ENCODE data around the gene P2RY8.
"Not testable (repeated sequence)": the region's sequence is repeated elsewhere in the genome, so short reads cannot be mapped to it uniquely, and the experiment has no call there.

P2RY8 gene

DNA sequence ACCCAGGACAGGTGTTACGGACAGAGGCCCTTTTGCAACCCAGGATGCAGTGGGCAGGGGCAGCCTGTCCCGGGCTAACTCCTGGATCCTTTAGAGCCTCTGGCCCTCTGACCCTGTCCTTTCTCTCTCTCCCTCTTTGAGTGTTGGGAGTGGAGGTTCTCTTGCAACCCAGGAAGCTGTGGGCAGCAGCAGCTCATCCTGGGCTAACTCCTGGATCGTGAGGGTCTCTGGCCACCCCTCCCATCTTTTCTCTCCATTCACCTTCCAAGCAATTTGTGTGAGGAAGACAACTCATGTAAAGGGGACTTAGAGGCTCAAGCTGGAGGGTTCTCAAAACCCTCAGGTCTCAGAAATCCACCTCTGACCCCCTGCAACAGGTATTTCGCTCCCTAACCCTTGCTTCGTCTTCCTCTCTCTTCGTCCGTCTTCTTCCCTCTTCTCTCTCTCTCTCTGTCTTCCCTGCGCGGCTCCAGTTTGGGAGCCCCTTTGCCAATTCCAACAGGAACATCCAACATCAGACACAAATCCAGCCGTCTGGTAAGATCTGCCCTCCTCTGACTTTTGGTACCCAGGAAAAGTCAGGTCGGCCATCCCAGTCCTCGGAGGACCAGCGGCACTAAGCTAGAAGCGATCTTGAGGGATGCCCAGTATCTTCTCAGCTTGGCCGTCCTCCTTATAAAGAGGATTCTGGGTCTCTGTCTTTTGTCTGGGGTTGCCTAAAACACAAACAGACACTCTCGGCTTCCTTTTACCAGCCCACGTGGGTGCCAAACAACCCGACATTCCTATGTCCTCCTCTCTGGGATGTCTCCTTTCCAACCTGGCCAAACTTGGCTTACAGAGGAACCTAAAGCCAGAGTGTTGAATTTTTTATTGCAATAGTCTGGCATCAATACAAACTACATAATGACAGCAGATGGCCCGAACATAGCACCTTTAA lies 92.2 kb downstream of the P2RY8 start:
- DNase-seq, result no peak

DNA sequence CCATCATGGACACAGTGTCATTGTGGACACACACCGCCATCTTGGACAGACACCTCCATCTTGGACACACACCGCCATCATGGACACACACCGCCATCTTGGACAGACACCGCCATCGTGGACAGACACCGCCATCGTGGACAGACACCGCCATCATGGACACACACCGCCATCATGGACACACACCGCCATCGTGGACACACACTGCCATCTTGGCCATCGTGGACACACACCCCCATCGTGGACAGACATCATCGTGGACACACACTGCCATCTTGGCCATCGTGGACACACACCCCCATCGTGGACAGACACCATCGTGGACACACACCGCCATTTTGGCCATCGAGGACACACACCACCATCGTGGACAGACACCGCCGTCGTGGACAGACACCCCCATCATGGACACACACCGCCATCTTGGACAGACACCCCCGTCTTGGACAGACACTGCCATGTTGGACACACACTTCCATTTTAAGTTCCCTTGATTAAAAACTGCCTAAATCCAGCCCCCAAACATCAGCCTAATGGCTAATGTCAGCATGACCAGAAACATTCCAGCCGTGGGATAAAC lies 93.4 kb downstream of the P2RY8 start:
- no peak for DNase-seq

DNA sequence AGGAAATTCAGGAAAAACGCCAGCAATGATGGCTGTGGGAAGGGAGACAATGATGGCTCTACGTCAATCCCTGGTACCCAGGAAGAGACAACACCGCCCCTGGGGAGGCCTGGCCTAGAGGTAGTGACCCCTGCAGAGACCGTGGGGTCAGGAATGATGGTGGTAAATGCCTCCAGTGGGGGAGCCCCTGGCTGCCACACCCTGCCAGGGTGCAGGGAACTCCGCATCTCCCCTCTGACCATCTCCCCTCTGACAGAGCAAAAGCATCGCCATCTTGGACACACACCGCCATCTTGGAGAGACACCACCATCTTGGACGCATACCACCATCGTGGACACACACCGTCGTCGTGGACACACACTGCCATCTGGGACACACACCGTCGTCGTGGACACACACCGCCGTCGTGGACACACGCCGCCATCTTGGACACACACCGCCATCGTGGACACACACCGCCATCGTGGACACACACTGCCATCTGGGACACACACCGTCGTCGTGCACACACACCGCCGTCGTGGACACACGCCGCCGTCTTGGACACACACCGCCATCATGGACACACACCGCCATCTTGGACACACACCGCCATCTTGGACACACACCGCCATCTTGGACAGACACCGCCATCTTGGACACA lies 94.1 kb downstream of the P2RY8 start:
- no peak for DNase-seq

GRCh38 chrX:1442016-1442665 lies 94.8 kb downstream of the P2RY8 start:
- no peak for DNase-seq

GRCh38 chrX:1440506-1440905 lies 96.5 kb downstream of the P2RY8 start:
- no peak for DNase-seq

DNA sequence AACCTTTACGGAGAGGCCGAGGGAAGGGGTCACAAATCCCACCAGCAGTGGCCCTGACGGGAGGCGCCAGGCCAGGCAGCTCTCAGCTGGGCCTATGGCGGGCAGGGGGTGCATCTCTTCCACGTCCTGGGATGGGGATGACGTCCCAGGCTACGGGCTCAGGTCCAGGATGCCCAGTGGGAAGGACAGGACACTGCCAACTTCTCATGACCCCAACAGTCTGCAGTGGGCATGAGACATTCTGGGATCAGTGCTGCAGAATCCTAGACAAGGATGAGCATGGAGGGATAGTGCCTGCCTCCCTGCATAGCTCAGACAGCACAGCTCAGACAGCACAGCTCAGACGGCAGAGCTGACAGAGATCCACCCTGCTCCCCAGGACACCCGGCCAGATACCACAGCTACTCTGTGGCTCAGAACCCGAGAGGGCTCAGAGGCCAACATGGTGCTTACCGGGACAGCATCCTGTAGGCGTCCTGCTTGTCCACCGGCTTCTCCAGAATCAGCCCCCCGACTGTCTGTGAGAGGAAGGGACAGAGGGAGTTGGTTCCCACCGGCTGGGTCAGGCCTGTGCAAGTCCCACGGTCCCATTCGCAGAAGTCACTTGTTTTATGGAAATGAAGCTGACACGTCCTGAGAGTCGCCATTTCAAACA lies 101.6 kb downstream of the P2RY8 start:
- DNase-seq, result no peak

DNA sequence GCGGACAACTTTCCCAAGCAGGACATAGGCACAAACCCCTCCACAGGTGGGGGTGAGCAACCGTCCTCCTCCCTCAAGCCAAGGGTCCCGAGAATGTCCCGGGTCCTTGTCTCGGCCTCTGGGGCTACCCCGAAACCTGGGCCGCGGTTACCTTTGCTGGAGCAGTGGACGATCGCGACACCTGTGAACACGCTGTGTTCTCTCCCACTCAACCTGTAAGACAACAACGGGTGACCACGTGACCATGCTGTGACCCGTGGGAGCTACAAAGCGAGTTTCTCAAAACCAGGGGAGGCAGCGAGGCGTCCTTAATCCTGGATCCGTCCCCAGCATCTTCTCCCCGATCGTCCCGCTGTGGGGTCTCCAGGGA lies 102.1 kb downstream of the P2RY8 start:
- no peak for DNase-seq

GRCh38 chrX:1433646-1434357 lies 103.2 kb downstream of the P2RY8 start:
- DNase-seq, result no peak

- DNase-seq, result no peak
Observed at GRCh38 chrX:1430451-1430850, 106.5 kb downstream of the P2RY8 start.

DNA sequence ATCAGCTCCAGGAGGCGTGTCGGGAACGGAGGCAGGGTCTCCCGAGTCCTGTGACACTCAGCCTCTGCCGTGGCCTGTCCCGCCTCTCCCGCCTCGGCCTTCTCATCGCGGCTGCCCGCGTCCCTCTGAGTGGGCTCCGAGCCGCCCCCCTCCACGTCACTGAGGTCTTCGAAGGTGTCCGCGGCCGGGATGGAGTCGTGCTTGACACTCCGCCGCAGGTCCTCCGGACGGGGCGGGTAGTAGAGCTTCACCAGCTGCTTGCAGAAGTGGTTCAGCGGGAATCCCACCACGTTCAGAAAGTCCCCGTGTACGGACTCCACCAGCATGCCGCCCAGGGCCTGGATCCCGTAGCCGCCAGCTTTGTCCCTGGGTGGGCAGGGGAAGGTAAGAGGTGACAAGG lies 109.2 kb downstream of the P2RY8 start:
- DNase-seq, result no peak

DNA sequence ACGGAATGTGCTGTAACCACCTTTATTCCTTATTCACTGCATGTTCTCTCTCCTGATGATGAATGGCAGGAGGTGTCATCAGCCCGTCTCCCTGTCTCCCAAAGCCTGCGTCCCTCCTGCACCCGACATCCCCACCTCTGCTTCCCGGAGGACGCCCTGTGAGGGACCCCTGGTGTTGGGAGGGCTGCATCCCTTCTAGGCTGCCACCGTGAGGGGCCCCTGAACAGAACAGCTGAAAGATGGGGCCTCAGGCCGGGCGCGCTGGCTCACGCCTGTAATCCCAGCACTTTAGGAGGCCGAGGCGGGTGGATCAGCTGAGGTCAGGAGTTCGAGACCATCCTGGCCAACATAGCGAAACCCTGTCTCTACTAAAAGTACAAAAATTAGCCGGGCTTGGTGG lies 110.7 kb downstream of the P2RY8 start:
- DNase-seq, result not testable (repeated sequence)

DNA sequence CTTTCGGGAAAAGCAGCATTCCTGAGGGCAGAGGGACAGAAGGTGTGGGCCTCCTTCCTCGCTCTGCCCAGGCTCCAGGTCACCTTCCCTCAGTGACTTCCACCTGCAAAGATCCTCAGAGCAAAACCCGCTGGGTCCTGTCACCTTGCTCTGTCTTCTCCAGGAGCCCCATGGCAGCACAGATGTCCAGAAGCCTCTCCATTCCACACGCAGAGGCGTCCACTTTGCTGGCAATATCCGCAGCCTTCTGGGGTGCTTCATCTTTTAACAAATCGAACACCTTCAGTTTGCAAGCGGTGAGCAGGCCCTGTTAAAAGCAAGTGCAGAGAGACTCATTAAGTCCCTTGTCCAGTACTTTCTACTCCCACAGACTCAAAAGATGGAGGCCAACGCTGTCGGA lies 111.6 kb downstream of the P2RY8 start:
- no peak for DNase-seq

GRCh38 chrX:1424147-1424851 lies 112.7 kb downstream of the P2RY8 start:
- DNase-seq, result no peak

DNA sequence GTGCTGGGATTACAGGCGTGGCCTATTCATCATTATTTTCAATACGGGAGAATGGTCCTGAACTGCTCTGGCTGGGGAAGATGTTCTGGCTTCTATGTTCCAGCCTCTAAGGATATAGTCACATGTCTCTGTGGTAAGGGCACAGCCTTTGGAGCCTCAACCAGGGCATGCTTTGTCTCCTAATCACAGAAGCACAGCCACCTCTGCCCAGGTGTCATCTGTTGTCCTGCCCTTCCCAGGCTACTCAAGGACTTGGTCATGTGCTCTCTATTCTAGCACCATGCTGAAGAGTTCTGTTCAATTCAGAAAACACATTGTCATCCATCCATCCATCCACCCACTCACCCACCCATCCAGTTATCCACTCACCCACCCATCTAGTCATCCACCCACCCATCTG lies 113.8 kb downstream of the P2RY8 start:
- DNase-seq, result no peak

DNA sequence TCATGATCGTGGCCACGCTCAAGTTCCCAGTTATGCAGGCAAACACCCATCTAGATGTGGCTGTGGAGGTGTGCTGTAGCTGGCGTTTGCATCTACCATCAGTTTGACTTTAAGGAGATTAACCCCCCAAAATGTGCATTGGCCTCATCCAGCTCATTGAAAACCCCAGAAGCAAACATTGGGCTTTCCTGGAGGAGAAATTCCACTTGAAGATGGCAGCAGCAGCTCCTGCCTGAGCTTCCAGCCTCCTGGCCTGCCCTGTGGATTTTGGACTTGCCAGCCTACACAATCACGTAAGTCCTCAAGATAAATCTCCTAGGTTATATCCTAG lies 114.9 kb downstream of the P2RY8 start:
- no peak for DNase-seq

- no peak for DNase-seq
Observed at GRCh38 chrX:1421433-1422134, 115.4 kb downstream of the P2RY8 start.

DNA sequence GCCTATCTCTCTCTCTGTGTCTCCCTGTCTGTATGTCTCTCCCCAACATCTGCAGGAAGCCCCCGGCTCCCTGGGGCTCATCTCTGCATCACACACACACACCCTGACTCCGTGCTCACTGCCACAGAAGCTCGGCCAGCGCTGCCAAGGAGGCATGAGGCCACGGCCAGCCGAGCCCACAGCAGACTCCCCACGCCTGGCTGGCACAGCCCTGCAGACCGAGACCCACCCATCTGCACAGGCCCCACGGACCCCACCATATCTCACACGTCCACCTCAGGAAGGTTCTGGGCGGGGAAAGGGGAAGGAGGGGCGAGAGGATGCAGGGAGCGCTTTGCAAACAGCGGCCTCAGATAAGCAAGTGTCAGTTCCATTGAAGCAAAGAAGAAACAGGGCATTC lies 116.6 kb downstream of the P2RY8 start:
- no peak for DNase-seq

DNA sequence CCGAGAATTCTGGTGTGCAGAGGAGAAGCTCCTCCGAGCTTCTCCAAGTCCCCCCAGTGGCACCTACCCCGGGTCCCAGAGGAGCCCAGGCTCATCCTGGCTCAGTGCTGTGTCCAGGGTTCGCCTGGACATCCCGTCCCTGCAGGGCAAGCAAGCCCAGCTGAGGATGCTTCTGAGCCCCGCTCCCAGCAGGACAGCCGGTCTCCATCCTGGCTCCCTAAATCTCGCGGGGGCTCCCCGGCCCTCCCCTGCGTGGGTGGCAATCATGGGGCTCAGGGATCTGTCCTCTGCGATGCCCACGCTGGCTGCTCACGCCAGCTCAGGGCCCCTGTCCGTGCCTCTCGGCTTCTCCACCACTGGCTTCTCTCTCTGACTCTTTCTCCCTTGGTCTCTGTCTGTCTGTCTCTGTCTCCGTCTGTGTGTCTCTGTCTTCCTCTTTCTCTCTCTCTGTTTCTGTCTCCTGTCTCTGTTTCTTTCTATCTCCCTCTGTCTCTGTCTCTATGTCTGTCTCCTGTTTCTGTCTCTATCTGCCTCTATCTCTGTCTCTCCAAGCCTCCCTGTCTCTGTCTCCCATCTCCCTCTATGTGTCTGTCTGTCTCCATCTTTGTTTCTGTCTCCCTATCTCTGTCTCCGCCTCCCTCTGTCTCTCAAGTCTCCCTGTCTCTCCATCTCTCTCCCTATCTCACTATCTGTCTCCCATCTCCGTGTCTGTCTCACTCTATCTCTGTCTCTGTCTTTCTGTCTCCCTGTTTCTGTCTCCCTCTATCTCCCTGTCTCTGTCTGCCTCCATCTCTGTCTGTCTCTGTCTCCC lies 117.2 kb downstream of the P2RY8 start:
- no peak for DNase-seq

DNA sequence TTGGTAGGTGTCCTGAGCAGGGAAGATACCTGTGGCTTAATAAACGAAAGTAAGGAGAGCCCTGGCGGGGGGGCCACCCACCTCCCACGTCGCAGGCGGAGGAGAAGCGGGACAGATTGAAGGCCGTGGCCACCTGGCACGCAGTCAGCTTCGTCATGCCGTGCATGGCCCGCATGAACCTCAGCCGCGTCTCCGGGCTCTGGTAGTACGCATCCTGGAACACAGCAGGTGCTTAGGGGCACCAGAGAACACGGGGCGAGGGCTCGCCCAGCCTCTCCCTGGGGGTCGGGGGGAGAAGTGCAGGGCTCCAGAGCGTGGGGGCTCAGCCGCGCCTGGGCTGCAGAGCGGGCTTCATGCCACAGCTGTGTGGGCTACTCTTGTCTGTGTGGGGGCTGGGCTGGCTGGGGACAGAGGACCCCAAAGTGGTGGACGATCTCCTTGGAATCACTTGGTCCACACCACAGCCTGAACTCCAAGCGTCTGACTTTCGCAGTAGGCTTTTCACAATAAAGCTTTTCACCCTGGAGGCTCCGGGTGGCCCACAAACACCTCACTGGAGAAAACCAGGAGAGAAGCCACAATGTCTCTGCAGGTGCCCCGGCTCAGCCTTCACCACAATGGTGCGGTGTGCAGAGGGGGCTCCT lies 118.0 kb downstream of the P2RY8 start:
- no peak for DNase-seq

Data from right kidney (tissue), 1 donor.